SK-N-MC (cell line): Measurements from ENCODE around the gene ANKS1A.

Experiments used
- DNase-seq: peaks from one replicate; pipeline ENCODE4 v3.0.0-alpha.2; 2011; ENCODE audit warnings: low read depth, low spot score
- H3K27ac ChIP-seq: fragments of 200-600 bp; sonication (generic); 2 replicates; pipeline ENCODE4 v1.5.1; 2016; ENCODE audit warnings: mixed run types
- H3K36me3 ChIP-seq: fragments of 200-600 bp; sonication (generic); 2 replicates; pipeline ENCODE4 v1.6.1; 2017; ENCODE audit warnings: antibody characterized with exemption, low read length, mixed read lengths; ENCODE audit not compliant: insufficient read depth
- H3K4me3 ChIP-seq: fragments of 200-600 bp; sonication (generic); 2 replicates; pipeline ENCODE4 v1.5.1; 2016
- H3K9ac ChIP-seq: fragments of 200-600 bp; sonication (generic); 2 replicates; pipeline ENCODE4 v1.8.0; 2017; ENCODE audit warnings: mixed run types, mixed read lengths; ENCODE audit not compliant: insufficient read length
- H3K9me3 ChIP-seq: fragments of 200-600 bp; sonication (generic); 2 replicates; pipeline ENCODE4 v1.6.1; 2017; ENCODE audit warnings: low read depth, mild to moderate bottlenecking, antibody characterized with exemption, low read length, moderate library complexity, mixed read lengths
- EZH2 ChIP-seq: fragments of 200-600 bp; sonication (generic); IDR thresholded peaks from one replicate; pipeline ENCODE4 v1.6.1; 2017; ENCODE audit warnings: antibody characterized with exemption
- FOXP2 ChIP-seq: optimal IDR thresholded peaks from 2 replicates; pipeline ENCODE3; 2011; ENCODE audit warnings: mild to moderate bottlenecking, moderate library complexity; ENCODE audit not compliant: insufficient read depth; ENCODE audit errors: extremely low read length, control extremely low read depth
- POLR2AphosphoS5 ChIP-seq: IDR thresholded peaks from 2 replicates; pipeline ENCODE4 v1.6.1; 2012; ENCODE audit warnings: mild to moderate bottlenecking, low read depth, low read length, borderline replicate concordance

The ANKS1A gene

DNA sequence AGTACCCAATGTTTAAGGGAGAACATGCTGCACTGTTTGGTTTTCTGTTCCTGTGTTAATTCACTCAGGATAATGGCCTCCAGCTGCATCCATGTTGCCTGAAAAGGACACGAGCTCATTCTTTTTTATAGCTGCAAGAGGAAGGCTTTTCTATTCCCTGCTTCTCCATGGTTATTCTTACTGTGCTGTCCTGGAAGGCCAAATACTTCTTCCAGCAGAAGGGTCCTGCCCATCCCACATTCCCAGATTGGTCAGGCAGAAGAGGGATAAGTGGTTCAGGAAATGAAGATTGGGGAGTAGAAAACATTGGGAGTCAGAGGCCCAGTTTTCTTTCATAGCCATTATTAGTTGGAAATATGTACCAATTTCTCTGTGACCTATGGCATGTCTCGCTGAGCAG lies 129.7 kb downstream of the ANKS1A start:
- no peak overlapping the region for H3K4me3 ChIP-seq
- TF ChIP-seq FOXP2 (no peak), EZH2 (no peak), POLR2AphosphoS5 (no peak)
- H3K36me3 ChIP-seq = no peaks in the 10 kb centered on the region
- no peak for DNase-seq
- H3K9ac ChIP-seq = no peak overlapping the region
- H3K9me3 ChIP-seq = no peaks in the 10 kb centered on the region
- no peak overlapping the region for H3K27ac ChIP-seq

DNA sequence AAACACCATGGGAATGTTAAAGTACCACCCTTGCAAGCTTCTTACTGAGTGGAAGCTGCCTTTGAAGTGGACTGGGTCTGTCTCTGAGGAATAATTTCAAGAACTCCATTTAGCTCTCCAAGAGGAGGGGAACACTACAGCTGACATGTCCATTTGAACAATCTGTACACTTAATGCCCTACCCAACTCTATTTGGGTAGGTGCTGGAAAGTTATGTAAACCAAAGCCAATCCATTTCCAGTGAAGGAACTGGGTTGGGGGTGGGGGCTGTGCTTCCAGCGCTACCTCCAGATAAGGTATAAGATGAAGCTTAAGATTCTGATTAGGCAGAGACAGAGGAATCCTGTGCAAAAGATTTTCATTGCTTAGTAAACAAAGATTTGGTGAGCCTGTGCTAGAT lies 130.1 kb downstream of the ANKS1A start:
- no peak overlapping the region for H3K4me3 ChIP-seq
- TF ChIP-seq EZH2 = no peak
- no peak for TF ChIP-seq FOXP2
- no peak for TF ChIP-seq POLR2AphosphoS5

DNA sequence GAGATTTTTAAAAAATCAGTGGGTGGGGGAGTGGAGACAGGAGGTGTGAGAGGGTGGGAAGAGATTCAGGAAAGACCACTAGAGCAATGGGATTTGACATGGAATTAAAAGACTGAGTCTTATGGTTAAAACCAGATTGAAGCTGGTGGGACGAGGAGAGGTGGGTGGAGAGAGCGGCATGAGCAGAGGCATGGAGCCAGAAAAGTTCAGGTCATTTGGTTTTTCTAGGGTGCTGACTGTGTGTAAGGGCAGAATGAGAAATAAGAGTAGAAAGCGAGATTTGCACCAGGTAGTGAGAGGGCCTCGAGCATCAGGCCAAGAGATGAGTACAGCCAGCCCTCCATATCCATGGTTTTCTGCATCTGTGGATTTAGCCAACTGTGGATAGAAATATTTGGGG lies 130.8 kb downstream of the ANKS1A start:
- TF ChIP-seq FOXP2 (no peak), EZH2 (no peak), POLR2AphosphoS5 (no peak)
- H3K4me3 ChIP-seq = no peak overlapping the region
- no peaks in the 10 kb centered on the region for H3K36me3 ChIP-seq
- H3K9ac ChIP-seq = no peak overlapping the region
- H3K9me3 ChIP-seq = no peaks in the 10 kb centered on the region
- DNase-seq = no peak
- no peak overlapping the region for H3K27ac ChIP-seq

More for the DNA sequence above, 130.1 kb downstream of the ANKS1A start:
- Histone ChIP-seq H3K9ac (no peak overlapping the region), H3K27ac (no peak overlapping the region), H3K36me3 (no peaks in the 10 kb centered on the region), H3K9me3 (no peaks in the 10 kb centered on the region)
- no peak for DNase-seq

- Histone ChIP-seq H3K36me3 (no peaks in the 10 kb centered on the region), H3K27ac (no peak overlapping the region), H3K9me3 (no peaks in the 10 kb centered on the region), H3K4me3 (no peak overlapping the region), H3K9ac (no peak overlapping the region)
- TF ChIP-seq POLR2AphosphoS5 (no peak), FOXP2 (no peak), EZH2 (no peak)
- no peak for DNase-seq
These were observed 131.9 kb downstream of the ANKS1A start for GRCh38 chr6:35021004-35021403.

GRCh38 chr6:35023091-35024000 lies 134.3 kb downstream of the ANKS1A start:
- Histone ChIP-seq H3K9me3 (no peaks in the 10 kb centered on the region), H3K4me3 (no peak overlapping the region), H3K27ac (no peak overlapping the region), H3K9ac (no peak overlapping the region), H3K36me3 (no peaks in the 10 kb centered on the region)
- TF ChIP-seq POLR2AphosphoS5 (no peak), EZH2 (no peak)
- DNase-seq = no peak

DNA sequence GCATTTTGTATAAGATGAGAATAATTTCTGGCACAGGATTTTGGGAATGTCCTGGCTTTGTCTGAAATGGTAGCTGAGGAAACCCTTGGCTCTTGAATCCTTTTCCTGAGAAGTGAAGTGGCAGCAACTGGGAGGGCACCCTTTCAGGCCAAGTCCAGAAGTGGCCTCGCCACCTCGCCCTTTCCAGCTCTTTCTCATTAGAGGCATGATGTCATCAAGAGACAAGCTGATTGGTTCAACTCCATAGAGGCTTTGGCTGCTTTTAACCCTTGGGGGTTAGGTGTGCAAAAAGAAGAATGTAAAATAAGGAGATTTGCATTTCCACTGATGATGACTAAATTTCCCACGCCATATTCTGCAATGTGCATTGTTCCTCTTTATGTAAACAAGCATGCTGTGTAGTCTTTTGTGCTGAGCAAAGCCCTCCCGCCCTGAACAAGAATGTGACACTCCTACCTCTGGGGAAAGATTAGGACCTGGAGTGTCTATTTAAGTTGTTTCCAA lies 135.5 kb downstream of the ANKS1A start:
- Histone ChIP-seq H3K36me3 (no peaks in the 10 kb centered on the region), H3K9me3 (no peaks in the 10 kb centered on the region), H3K4me3 (no peak overlapping the region), H3K27ac (no peak overlapping the region), H3K9ac (no peak overlapping the region)
- TF ChIP-seq POLR2AphosphoS5 (no peak), EZH2 (no peak), FOXP2 (no peak)
- DNase-seq = no peak

DNA sequence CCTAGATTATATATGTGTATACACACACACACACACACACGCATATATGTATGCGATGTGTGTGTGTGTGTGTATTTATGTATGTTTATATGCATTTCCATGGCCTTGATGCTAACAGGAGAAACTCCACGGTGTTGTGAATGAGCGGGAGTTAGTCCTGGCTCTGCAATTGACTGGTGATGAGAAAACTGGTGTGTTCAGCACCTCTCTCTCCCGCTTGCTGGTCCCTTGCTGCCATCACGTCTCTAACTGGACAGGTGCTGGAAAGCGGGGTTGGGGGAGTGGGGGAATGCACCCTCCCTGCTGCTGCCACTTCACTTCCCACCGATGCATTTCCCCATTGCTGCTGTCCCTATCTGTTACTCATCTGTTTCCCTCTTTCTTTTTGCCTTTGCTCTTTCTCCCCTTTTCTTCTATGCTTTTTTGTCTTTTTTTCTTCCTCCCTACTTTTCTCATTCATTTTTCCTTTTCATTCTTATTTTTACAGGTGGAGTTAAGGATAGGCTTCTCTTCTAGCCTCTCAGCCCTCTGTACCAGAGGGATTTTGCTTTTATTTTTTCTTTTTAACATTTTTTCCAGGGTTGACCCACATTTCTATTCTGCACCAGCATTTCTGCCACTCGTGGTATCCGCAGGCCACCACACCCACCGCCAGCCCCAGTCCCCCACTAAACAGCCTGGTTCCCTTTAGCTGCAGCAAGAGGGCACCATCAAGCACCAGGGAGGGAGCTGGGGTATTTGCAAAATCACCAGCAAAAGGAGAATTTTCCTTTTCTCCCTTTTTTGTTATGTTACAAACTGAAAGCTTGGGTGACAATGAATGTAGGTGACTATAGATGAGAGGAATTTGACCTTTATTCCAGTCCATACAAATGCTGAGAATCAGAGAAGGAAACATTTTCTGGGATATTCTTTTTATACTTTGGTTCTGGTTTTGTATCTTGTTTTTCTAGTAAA lies 136.5 kb downstream of the ANKS1A start:
- Histone ChIP-seq H3K9me3 (no peaks in the 10 kb centered on the region), H3K36me3 (no peaks in the 10 kb centered on the region), H3K27ac (no peak overlapping the region), H3K4me3 (no peak overlapping the region), H3K9ac (no peak overlapping the region)
- TF ChIP-seq POLR2AphosphoS5 (no peak), EZH2 (no peak), FOXP2 (no peak)
- no peak for DNase-seq
